ENCODE data around the gene HTR3B.

- no peak for TF ChIP-seq POLR2A (IDR thresholded peaks at IDR 0.05)
- no peak for TF ChIP-seq CTCF (IDR thresholded peaks at IDR 0.05)
Measured at GRCh38 chr11:113982306-113982705, 77.7 kb downstream of the HTR3B start.
